Measurements from ENCODE around the gene PROM1.

GRCh38 chr4:15971068-15971801 lies 112.6 kb downstream of the PROM1 start:
- TF ChIP-seq CTCF (IDR thresholded peaks at IDR 0.05) (no peak), POLR2A (IDR thresholded peaks at IDR 0.05) (no peak)
